ENCODE measurements around the gene EGLN3. TPM values are rescaled to one million over a fixed set of nuclear protein-coding genes. Genes with fewer than 3 reads are reported as not detected.
"Not testable (repeated sequence)": the region's sequence is repeated elsewhere in the genome, so short reads cannot be mapped to it uniquely, and the experiment has no call there.

EGLN3 gene
- total RNA-seq, 1 experiment from 2014 or later = 3.2 TPM

DNA sequence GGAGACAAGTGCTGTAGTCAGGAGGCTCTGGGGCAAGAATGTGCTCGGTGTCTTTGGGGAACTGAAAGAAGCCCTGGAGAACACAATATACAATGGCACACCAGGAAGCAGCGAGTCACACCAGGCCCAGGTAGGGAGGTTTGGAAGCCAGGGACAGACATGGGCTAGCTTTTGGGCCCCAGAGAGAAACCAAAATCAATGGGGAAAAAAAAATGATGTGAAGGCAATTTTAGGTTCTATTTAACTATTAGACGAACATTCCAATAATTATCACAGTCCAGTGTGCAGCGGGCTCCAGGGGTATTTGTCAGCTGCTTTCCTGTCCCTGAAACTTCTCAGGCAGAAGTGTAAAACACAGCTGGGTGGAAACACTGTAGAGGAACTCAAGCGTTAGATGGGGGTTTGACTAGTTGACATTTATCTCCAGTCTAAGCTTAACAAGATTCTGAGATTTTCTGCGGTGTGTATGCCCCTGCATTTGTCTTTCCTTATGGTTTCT, 21.8 kb upstream of the EGLN3 start:
- Histone ChIP-seq H3K9me3 (ENCODE audit: low read length) (no peaks in the 10 kb centered on the region), H3K36me3 (ENCODE audit: low read depth, low read length) (no peaks in the 10 kb centered on the region), H3K79me2 (ENCODE audit: low read length) (no peaks in the 10 kb centered on the region), H4K20me1 (ENCODE audit: low read length) (no peaks in the 10 kb centered on the region), H3K4me2 (ENCODE audit: low read length) (no peak overlapping the region), H3K27me3 (ENCODE audit: low read length) (peaks cover 59% of the 10 kb centered on the region), H3K4me3 (ENCODE audit: low read length) (no peak overlapping the region), H3K9me2 (replicated peaks; ENCODE audit: low read length) (no peaks in the 10 kb centered on the region), H2AFZ (ENCODE audit: low read length) (no peak overlapping the region), H3K4me1 (ENCODE audit: insufficient read depth, low read length) (no peaks in the 10 kb centered on the region), H3F3A (ENCODE audit: low read length, unreplicated experiment) (no peaks in the 10 kb centered on the region), H3K27ac (ENCODE audit: low read length) (no peak overlapping the region), H3K9ac (ENCODE audit: low read length) (no peak overlapping the region)
- TF ChIP-seq EZH2 (IDR thresholded peaks at IDR 0.05; ENCODE audit: low read length, unreplicated experiment) (no peak), EZH2phosphoT487 (IDR thresholded peaks at IDR 0.05; ENCODE audit: borderline replicate concordance, low read length) (no peak), CTCF (conservative IDR thresholded peaks at IDR 0.05; ENCODE audit: low read depth, low read length) (no peak)
- ATAC-seq (no peak), DNase-seq (no peak)
- BruUV-seq (replicated peaks) = no TSS peak
- intact Hi-C loops (cut with micrococcal nuclease) = no loop called here
- POLR2A ChIA-PET (ENCODE audit: unreplicated experiment) = no interaction called here
- CTCF ChIA-PET = no interaction called here

- H3K4me1 ChIP-seq (ENCODE audit: insufficient read depth, low read length); DNase-seq; CTCF ChIA-PET; BruUV-seq (replicated peaks); ATAC-seq; H3K36me3 ChIP-seq (ENCODE audit: low read depth, low read length); H3K9me2 ChIP-seq (replicated peaks; ENCODE audit: low read length); H3K4me2 ChIP-seq (ENCODE audit: low read length); H3K9me3 ChIP-seq (ENCODE audit: low read length); POLR2A ChIA-PET (ENCODE audit: unreplicated experiment); H3F3A ChIP-seq (ENCODE audit: low read length, unreplicated experiment); H3K4me3 ChIP-seq (ENCODE audit: low read length); H3K27ac ChIP-seq (ENCODE audit: low read length); H3K79me2 ChIP-seq (ENCODE audit: low read length); H3K9ac ChIP-seq (ENCODE audit: low read length); H4K20me1 ChIP-seq (ENCODE audit: low read length); H2AFZ ChIP-seq (ENCODE audit: low read length): not testable (repeated sequence)
- H3K27me3 ChIP-seq (ENCODE audit: low read length) = peaks cover 55% of the 10 kb centered on the region
- intact Hi-C loops (cut with micrococcal nuclease) = loop anchor here (10.0 kb wide), 1 partner anchor 125 kb away; no protein-coding TSS in a partner anchor
Measured at GRCh38 chr14:33969846-33970245, 19.0 kb upstream of the EGLN3 start.

DNA sequence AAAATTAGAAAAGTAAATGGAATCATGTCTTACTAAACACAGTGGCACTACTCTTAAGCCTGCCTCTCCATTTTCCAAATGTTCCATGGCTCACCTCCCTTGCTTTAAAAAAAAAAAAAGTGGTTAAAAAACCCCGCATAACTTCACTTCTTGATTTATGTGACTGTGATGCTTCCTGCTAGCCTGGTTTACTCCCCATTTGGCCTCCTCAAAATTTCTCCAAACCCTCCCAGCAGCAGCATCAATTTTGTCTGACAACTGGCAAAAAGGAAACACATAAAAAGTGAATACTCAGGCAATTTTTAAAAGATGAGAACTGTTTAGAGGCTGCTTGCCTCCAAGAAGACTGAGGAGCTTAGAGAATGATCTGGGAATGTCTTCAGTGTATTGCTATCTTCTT, 17.8 kb upstream of the EGLN3 start:
- POLR2A ChIA-PET (ENCODE audit: unreplicated experiment) = no interaction called here
- Histone ChIP-seq H3F3A (ENCODE audit: low read length, unreplicated experiment) (no peaks in the 10 kb centered on the region), H2AFZ (ENCODE audit: low read length) (no peak overlapping the region), H3K36me3 (ENCODE audit: low read depth, low read length) (no peaks in the 10 kb centered on the region), H3K27me3 (ENCODE audit: low read length) (peaks cover 52% of the 10 kb centered on the region), H3K4me2 (ENCODE audit: low read length) (no peak overlapping the region), H3K4me3 (ENCODE audit: low read length) (no peak overlapping the region), H3K9ac (ENCODE audit: low read length) (no peak overlapping the region), H3K79me2 (ENCODE audit: low read length) (no peaks in the 10 kb centered on the region), H4K20me1 (ENCODE audit: low read length) (no peaks in the 10 kb centered on the region), H3K9me3 (ENCODE audit: low read length) (no peaks in the 10 kb centered on the region), H3K9me2 (replicated peaks; ENCODE audit: low read length) (no peaks in the 10 kb centered on the region), H3K4me1 (ENCODE audit: insufficient read depth, low read length) (no peaks in the 10 kb centered on the region), H3K27ac (ENCODE audit: low read length) (no peak overlapping the region)
- no peak for TF ChIP-seq EZH2phosphoT487 (IDR thresholded peaks at IDR 0.05; ENCODE audit: borderline replicate concordance, low read length)
- no peak for TF ChIP-seq EZH2 (IDR thresholded peaks at IDR 0.05; ENCODE audit: low read length, unreplicated experiment)
- no peak for TF ChIP-seq CTCF (conservative IDR thresholded peaks at IDR 0.05; ENCODE audit: low read depth, low read length)
- intact Hi-C loops (cut with micrococcal nuclease) = loop anchor here (10.0 kb wide), 1 partner anchor 126 kb away; no protein-coding TSS in a partner anchor
- ATAC-seq = no peak
- no peak for DNase-seq
- no TSS peak for BruUV-seq (replicated peaks)
- CTCF ChIA-PET = no interaction called here

Data from PC-3 (cell line).